Naive thymus-derived CD8-positive, alpha-beta T cell (primary cell): Measurements from ENCODE around the gene LONRF3. TPM values are rescaled to one million over a fixed set of nuclear protein-coding genes. Genes with fewer than 3 reads are reported as not detected.
A peak's percentile ranks its signal among the peaks of the same experiment; 100 is the strongest.
"Not testable (repeated sequence)": the region's sequence is repeated elsewhere in the genome, so short reads cannot be mapped to it uniquely, and the experiment has no call there.

Experiments used
- ATAC-seq, 2 donors: fragments of 150-1000 bp; cut with Tn5 transposase in 1 of 2; sonication (Bioruptor Pico), chemical (Tn5 transposase) in 1 of 2; 1 replicate in 1 of 2; 2 replicates in 1 of 2; pipeline ENCODE4 v1.10.0; 2021; ENCODE audit warnings: mild to moderate bottlenecking in 2 of 2, moderate library complexity in 2 of 2
- POLR2A ChIA-PET: fragments of 350-600 bp; sonication (Branson Sonifier 250); formaldehyde crosslinking; loops from one replicate; lab custom pipeline; 2021; ENCODE audit warnings: antibody characterized with exemption; lab: Charles Lee
- DNase-seq, 10 donors: peaks; one replicate each; pipeline versions ENCODE4 v3.0.0 to v3.0.0-alpha.2; 2020 to 2022
- H3K27ac Mint-ChIP-seq, 10 donors: one replicate each; pipeline ENCODE4 v1.8.0; 2020 to 2022; ENCODE audit warnings: mild to moderate bottlenecking in 10 of 10, mixed read lengths in 10 of 10, moderate library complexity in 4 of 10, inconsistent platforms in 1 of 10
- H3K27me3 Mint-ChIP-seq, 5 donors: one replicate each; pipeline ENCODE4 v1.8.0; 2021 to 2022; ENCODE audit warnings: mixed read lengths in 5 of 5
- H3K36me3 Mint-ChIP-seq, 3 donors: one replicate each; pipeline ENCODE4 v1.8.0; 2020 to 2022; ENCODE audit warnings: mixed read lengths in 3 of 3, mild to moderate bottlenecking in 2 of 3, inconsistent platforms in 1 of 3
- H3K4me1 Mint-ChIP-seq, 4 donors: one replicate each; pipeline ENCODE4 v1.8.0; 2021 to 2022; ENCODE audit warnings: mixed read lengths in 4 of 4
- H3K4me3 Mint-ChIP-seq, 10 donors: one replicate each; pipeline ENCODE4 v1.8.0; 2020 to 2022; ENCODE audit warnings: mild to moderate bottlenecking in 10 of 10, mixed read lengths in 10 of 10, moderate library complexity in 6 of 10, inconsistent platforms in 1 of 10
- H3K9me3 Mint-ChIP-seq, 9 donors: one replicate each; pipeline ENCODE4 v1.8.0; 2020 to 2022; ENCODE audit warnings: mixed read lengths in 9 of 9, mild to moderate bottlenecking in 3 of 9, inconsistent platforms in 1 of 9, moderate library complexity in 1 of 9
- polyA plus RNA-seq, 3 donors: library from polyadenylated mRNA; unstranded; fragments of 300-500 nt; fragmentation: Illumina TruSeq; gene quantifications; one replicate each; pipeline ENCODE4 v1.2.3, GENCODE V29; 2021
- total RNA-seq, 8 experiments: library from RNA in 2 of 8; stranded (reverse) in 2 of 8; gene quantifications; one replicate each; pipeline ENCODE4 v1.2.3 and lab custom pipeline; 2021 to 2026

The LONRF3 gene
- total and polyA plus RNA-seq, 5 experiments from 2014 or later = 0.41 to 9.3 (median 1.5) TPM

DNA sequence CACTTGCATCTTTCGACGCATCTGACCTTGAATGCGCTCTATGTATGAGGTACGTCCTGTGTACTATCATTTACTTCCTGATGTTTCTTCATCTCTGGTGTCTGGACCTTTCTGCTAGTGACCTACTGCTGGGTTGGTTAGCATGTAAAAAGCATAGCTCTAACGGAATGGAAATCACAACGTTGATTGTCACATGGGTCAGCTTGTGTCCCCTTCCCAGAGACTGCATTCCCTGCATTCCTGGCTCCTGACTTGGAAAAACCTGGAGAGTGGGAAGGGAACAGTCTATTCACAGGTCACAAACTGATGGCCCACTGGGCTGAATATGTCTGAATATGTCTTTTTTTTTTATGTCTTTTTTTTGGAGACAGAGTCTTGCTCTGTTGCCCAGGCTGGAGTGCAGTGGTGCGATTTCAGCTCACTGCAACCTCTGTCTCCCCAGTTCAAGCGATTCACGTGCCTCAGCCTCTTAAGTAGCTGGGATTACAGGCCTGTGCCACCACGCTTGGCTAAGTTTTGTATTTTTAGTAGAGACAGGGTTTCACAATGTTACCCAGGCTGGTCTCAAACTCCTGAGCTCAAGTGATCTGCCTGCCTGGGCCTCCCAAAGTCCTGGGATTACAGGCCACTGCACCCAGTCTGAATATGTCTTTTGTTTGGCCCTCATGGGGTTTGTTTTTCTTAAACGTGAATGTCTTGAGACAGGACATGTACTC is 16.3 kb downstream of the LONRF3 start:
- Mint-ChIP-seq H3K27me3 (peaks cover 0 to 4% (median 0%) of the 10 kb centered on the region in 5 donors), H3K36me3 (peaks cover 0 to 24% (median 4%) of the 10 kb centered on the region in 3 donors), H3K27ac (peak overlapping the region in 4 of 10 donors; percentile 2 to 79 (median 51)), H3K9me3 (peaks cover 0 to 3% (median 0%) of the 10 kb centered on the region in 9 donors), H3K4me3 (no peak overlapping the region), H3K4me1 (peaks cover 14 to 29% (median 24%) of the 10 kb centered on the region in 4 donors)
- POLR2A ChIA-PET = interaction anchor here (0.6 to 1.3 kb wide), 3 partner anchors 15 to 694 kb away, joined by 3 to 4 read pairs (median 3); no protein-coding TSS in a partner anchor
- ATAC-seq (no peak), DNase-seq (no peak)

DNA sequence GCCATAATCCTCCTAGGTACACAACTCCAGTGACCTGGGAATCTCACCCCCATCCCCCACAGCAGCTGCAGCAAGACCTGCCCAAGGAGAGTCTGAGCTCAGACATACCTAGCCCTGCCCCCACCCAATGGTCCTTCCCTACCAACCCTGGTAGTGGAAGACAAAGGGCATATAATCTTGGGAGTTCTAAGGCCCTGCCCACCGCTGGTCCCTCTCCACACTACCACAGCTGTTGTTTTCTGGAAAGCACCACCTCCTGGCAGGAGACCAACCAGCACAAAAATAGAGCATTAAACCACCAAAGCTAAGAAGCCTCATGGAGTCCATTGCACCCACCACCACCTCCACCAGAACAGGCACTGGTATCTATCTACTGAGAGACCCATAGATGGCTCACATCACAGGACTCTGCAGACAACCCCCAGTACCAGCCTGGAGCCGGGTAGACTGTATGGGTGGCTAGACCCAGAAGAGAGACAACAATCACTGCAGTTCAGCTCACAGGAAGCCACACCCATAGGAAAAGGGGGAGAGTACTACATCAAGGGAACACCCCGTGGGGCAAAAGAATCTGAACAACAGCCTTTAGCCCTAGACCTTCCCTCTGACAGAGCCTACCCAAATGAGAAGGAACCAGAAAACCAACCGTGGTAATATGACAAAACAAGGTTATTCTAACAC is 18.2 kb downstream of the LONRF3 start:
- Mint-ChIP-seq H3K27ac (peak overlapping the region in 9 of 10 donors; percentile 32 to 84 (median 72)), H3K36me3 (peaks cover 0 to 21% (median 7%) of the 10 kb centered on the region in 3 donors), H3K4me1 (peaks cover 14 to 29% (median 24%) of the 10 kb centered on the region in 4 donors), H3K4me3 (peak overlapping the region in 8 of 10 donors; percentile 6 to 60 (median 52))
- ATAC-seq = peak in 1 of 2 donors; percentile 44
- not testable (repeated sequence) for H3K9me3 Mint-ChIP-seq, H3K27me3 Mint-ChIP-seq
- POLR2A ChIA-PET = interaction anchor here (1.4 to 2.8 kb wide), 3 partner anchors 12 to 18 kb away, joined by 4 to 16 read pairs (median 5); partner anchors contain the start of gene LONRF3
- peak in 6 of 10 donors; percentile 9 to 64 (median 26) for DNase-seq

DNA sequence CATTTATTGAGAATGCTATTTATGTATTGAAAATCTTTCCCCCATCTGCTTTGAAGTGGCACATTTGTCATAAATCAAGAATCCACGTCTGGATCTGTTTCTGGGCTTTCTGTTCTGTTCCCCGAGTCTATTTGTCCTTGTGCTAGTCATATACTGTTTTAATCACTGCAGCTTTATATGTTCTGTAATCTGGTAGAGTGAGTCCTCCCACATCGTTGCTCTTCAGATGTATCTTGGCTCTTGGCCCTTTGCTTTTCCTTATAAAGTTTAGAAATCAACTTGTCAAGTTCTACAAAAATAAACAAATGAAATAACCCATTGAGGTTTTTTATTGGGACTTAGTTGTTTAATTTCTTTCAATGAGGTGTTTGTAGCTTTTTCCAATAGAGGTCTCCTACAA is 29.0 kb downstream of the LONRF3 start:
- Mint-ChIP-seq H3K36me3 (no peaks in the 10 kb centered on the region), H3K9me3 (no peaks in the 10 kb centered on the region), H3K4me3 (no peak overlapping the region), H3K27me3 (no peaks in the 10 kb centered on the region), H3K27ac (no peak overlapping the region), H3K4me1 (peaks cover 5 to 31% (median 17%) of the 10 kb centered on the region in 4 donors)
- no peak for ATAC-seq
- POLR2A ChIA-PET = interaction anchor here (1.8 kb wide), 1 partner anchor 10 kb away, joined by 5 read pairs; no protein-coding TSS in a partner anchor
- DNase-seq = no peak

DNA sequence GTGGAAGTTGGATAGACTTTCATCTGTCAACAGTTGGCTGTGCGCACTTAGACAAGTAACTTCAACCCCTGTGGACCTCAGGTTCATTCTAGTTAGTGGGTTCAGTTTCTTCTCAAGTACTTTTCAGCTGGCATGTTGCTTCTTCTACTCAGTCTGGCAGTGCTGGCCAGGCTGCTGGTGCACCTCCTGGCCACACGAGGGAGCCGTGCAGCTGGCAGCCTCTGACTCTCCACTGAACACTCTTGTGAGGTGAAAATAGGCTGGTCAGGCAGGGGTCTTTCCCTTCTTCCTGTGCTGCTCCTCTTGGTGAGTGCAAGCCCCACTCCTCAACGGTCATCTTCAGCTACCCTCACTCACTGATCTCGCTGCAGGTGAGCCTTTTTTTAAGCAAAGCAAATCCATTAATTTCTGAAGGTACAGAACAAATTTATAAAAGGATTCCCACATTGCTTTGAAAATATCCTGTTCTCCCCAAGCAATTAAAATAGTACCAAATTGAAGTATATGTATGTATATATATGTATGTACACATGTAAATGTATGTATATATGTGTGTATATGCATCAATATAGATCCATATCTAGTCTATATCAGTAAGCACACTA is 30.6 kb downstream of the LONRF3 start:
- H3K4me3 Mint-ChIP-seq = no peak overlapping the region
- no peaks in the 10 kb centered on the region for H3K9me3 Mint-ChIP-seq
- peaks cover 0 to 6% (median 5%) of the 10 kb centered on the region in 3 donors for H3K36me3 Mint-ChIP-seq
- peak; percentile 73 to 74 for ATAC-seq
- DNase-seq = peak in 9 of 10 donors; percentile 12 to 45 (median 31)
- peak overlapping the region in 1 of 10 donors; percentile 25 for H3K27ac Mint-ChIP-seq
- H3K4me1 Mint-ChIP-seq = peaks cover 3 to 25% (median 15%) of the 10 kb centered on the region in 4 donors
- POLR2A ChIA-PET = interaction anchor here (1.3 to 1.8 kb wide), 2 partner anchors 12 to 30 kb away, joined by 5 to 10 read pairs; partner anchors contain the start of gene LONRF3
- no peaks in the 10 kb centered on the region for H3K27me3 Mint-ChIP-seq

DNA sequence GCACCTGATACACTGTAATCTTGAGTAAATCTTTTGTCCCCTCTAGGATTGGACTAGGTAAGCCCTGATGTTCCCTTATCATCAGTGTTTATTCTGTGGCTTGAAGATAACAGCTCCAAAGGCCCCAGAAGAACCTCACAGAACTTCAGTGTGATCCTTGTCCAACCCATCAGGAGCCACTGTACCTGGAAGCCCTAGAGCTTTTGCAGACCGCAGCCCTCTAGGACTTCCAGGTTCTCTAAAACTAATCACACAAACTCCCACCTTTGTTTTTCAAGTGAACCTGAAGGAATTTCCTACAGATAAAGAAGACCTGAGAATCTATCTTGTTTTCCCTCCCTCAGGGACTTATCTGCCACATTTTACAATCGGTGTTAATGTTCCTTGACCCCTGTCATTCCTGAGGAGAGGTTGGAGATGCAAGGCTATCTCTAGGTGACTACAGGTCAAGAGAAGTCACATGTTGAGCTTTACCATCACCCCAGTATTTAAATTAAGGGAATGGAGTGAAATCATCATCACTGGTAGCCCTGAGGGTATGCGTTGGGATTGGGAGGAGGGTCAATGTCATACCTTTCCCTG is 32.9 kb downstream of the LONRF3 start:
- H3K4me1 Mint-ChIP-seq = peaks cover 0 to 12% (median 10%) of the 10 kb centered on the region in 4 donors
- peaks cover 5 to 20% (median 7%) of the 10 kb centered on the region in 3 donors for H3K36me3 Mint-ChIP-seq

DNA sequence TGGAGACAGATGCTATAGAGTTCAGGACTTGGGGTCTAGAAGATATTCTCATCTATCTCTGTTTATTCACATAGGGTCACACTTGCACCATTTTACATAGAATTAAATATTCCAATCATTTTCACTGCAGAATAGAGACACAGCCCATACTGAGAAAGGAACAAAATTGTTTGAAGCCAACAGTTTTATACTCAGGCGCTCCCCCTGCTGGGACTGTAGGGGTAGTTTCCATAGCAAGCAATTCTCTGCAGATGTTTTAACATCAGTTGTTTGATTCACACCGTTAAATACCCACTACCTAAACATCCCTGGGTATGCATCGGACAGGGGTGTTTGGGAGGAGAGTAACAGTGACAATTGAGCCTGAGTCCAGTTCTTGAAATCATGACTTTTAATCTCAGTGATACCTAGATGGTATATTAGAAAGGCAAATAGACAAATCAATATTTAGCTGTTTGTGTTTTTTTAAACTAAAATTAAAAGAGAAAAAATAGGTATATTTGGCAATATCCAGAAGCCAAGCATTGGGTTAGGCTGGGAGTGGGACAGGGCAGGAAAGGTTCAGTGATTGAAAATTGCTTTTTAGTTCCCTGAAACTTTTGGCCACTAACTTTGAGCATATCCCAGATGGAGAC is 33.8 kb downstream of the LONRF3 start:
- no peak overlapping the region for H3K27ac Mint-ChIP-seq
- no peak overlapping the region for H3K4me3 Mint-ChIP-seq
- POLR2A ChIA-PET = no interaction called here
- ATAC-seq = peak in 1 of 2 donors; percentile 39
- peaks cover 0 to 11% (median 9%) of the 10 kb centered on the region in 4 donors for H3K4me1 Mint-ChIP-seq
- no peaks in the 10 kb centered on the region for H3K27me3 Mint-ChIP-seq
- peaks cover 5 to 24% (median 7%) of the 10 kb centered on the region in 3 donors for H3K36me3 Mint-ChIP-seq
- peak in 8 of 10 donors; percentile 2 to 63 (median 22) for DNase-seq
- no peaks in the 10 kb centered on the region for H3K9me3 Mint-ChIP-seq

More for the DNA sequence above, 32.9 kb downstream of the LONRF3 start:
- Mint-ChIP-seq H3K27ac (no peak overlapping the region), H3K27me3 (no peaks in the 10 kb centered on the region), H3K4me3 (no peak overlapping the region), H3K9me3 (no peaks in the 10 kb centered on the region)
- DNase-seq (no peak), ATAC-seq (no peak)
- POLR2A ChIA-PET = no interaction called here

DNA sequence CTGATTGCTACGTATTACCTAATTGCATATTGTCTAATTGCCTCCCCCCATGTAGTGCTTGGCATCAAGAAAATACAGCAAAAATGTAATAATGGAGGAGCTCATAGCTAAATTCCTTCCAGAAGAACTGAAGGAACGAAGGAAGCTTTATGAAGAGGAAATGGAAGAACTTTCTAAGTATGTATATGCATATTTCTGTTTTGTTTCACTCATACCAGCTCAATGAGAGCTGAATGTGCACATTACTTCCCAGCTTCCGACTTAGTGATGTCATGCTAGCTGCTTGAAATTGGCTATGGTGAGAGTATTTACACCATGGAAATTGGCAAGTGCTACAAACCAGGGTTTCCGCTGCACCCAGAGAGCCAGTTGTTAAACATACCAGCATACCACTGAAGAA is 34.7 kb downstream of the LONRF3 start:
- H3K9me3 Mint-ChIP-seq = no peaks in the 10 kb centered on the region
- ATAC-seq = no peak
- no peak overlapping the region for H3K27ac Mint-ChIP-seq
- peaks cover 5 to 24% (median 7%) of the 10 kb centered on the region in 3 donors for H3K36me3 Mint-ChIP-seq
- H3K4me3 Mint-ChIP-seq = no peak overlapping the region
- POLR2A ChIA-PET = no interaction called here
- H3K27me3 Mint-ChIP-seq = no peaks in the 10 kb centered on the region
- DNase-seq = no peak
- peaks cover 0 to 11% (median 7%) of the 10 kb centered on the region in 4 donors for H3K4me1 Mint-ChIP-seq

DNA sequence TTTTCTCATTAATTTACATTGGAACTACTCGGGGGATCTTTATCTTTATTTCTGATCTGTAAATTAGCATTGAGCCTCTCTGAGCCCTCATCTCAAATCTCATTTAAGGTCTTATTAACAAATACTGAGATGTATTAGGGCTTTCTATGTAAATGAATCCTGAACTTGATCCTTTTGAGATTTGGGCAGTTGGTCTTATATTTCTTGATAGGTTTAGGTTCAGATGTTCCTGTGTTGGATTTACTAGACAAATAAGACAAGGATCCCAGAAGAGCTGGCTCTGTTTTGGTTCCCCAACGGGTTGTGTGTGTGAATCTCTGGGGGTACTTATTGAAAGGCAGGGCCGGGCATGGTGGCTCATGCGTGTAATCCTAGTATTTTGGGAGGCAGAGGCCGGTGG is 36.1 kb downstream of the LONRF3 start:
- Mint-ChIP-seq H3K4me1 (peaks cover 0 to 7% (median 0%) of the 10 kb centered on the region in 4 donors), H3K27ac (no peak overlapping the region), H3K4me3 (no peak overlapping the region), H3K9me3 (no peaks in the 10 kb centered on the region), H3K27me3 (no peaks in the 10 kb centered on the region), H3K36me3 (peaks cover 5 to 24% (median 7%) of the 10 kb centered on the region in 3 donors)
- no peak for DNase-seq
- POLR2A ChIA-PET = no interaction called here
- ATAC-seq = no peak

DNA sequence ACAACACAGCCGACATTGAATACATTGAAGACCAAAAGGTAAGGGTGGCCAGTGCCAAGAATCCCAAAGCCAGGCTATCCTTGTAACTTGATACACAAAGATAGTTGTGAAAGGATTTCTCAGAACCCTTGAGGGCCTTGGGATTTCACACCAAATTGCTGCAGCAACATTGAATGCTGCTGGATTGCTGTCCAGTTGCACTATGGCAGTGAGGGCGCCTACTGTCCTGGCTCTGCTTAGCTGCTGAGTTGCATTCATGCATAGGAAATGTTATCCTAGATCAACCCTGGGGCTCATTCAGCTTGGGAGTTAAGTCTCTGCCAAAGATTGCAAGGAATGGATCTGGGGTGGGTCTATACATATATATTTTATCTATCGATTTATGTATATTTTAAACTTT is 38.7 kb downstream of the LONRF3 start:
- Mint-ChIP-seq H3K27me3 (no peaks in the 10 kb centered on the region), H3K36me3 (peaks cover 5 to 43% (median 22%) of the 10 kb centered on the region in 3 donors), H3K4me3 (no peak overlapping the region), H3K4me1 (peaks cover 0 to 17% (median 0%) of the 10 kb centered on the region in 4 donors), H3K9me3 (no peaks in the 10 kb centered on the region), H3K27ac (no peak overlapping the region)
- POLR2A ChIA-PET = no interaction called here
- DNase-seq = no peak
- ATAC-seq = no peak

DNA sequence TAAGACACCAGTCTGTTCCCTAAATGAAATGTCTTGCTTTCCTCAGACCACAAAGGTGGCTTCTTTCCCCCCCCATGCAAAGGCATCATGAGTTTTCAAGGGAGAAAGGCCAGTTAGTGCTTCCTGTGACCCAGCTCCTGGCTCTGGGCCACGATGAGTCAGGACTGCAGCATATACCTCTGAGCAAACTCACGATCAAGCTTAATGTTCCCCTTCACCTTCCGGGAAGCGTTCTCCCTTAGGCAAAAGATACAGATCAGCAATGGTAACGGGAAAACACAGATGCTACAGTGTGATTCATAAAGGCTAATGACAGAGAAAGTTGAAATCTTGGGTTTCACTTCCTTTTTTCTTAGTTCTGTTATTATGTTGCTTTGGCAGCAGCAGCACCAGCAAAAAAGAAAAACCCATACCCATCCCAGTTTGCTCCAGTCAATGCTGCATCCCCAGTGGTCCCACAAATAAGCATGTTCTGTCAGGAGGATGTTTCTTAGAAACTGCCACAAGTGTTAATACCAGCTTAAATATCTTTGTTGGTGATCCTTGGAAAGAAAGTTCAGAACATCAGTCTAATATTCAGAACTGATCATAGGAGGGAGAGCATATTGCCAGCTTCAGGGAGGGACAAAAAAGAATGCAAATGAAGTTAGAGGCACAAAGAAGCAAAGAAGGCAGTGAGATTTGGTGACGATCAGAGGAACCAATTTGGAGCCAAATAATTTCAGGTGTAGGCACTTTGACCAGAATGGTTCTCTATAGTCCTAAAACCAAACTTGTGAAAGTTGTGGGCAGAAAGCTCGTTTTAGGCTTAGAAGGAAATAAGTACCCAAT is 41.2 kb downstream of the LONRF3 start:
- peak overlapping the region in 2 of 10 donors; percentile 43 to 57 for H3K27ac Mint-ChIP-seq
- DNase-seq (peak in 1 of 10 donors; percentile 1), ATAC-seq (no peak)
- H3K36me3 Mint-ChIP-seq = peaks cover 5 to 33% (median 17%) of the 10 kb centered on the region in 3 donors
- no peaks in the 10 kb centered on the region for H3K9me3 Mint-ChIP-seq
- peaks cover 0 to 17% (median 0%) of the 10 kb centered on the region in 4 donors for H3K4me1 Mint-ChIP-seq
- no peak overlapping the region for H3K4me3 Mint-ChIP-seq
- H3K27me3 Mint-ChIP-seq = no peaks in the 10 kb centered on the region
- POLR2A ChIA-PET = interaction anchor here (1.2 kb wide), 1 partner anchor 41 kb away, joined by 4 read pairs; the partner anchor contains the start of gene LONRF3

DNA sequence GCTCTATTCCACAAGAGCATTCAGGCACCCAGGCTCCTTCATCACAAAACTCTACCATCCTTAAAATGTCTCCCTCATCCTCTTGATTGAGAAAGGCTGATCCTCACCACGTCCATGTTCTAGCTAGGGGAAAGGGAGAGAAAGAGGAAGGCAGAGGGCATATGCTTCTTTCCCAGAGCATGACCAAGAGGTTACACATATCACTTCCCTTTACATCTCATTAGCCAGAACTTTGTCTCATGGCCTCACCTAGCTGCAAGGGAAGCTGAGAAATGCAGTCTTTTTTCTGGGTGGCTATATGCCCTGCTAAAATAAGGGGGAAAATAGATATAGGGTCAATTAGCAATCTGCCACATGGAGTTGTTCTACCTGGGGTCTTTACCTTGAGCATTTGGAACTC is 42.7 kb downstream of the LONRF3 start:
- POLR2A ChIA-PET = no interaction called here
- no peak for DNase-seq
- peaks cover 0 to 25% (median 15%) of the 10 kb centered on the region in 3 donors for H3K36me3 Mint-ChIP-seq
- no peak for ATAC-seq
- no peaks in the 10 kb centered on the region for H3K9me3 Mint-ChIP-seq
- no peak overlapping the region for H3K4me3 Mint-ChIP-seq
- no peak overlapping the region for H3K27ac Mint-ChIP-seq
- H3K4me1 Mint-ChIP-seq = peaks cover 0 to 17% (median 0%) of the 10 kb centered on the region in 4 donors
- H3K27me3 Mint-ChIP-seq = no peaks in the 10 kb centered on the region
